GM18951 (cell line): ENCODE data around the gene ZSCAN12.
A peak's percentile ranks its signal among the peaks of the same experiment; 100 is the strongest.

Experiments
- POLR2A ChIP-seq: IDR thresholded peaks from 4 replicates; pipeline ENCODE4 v1.6.1; 2011; ENCODE audit warnings: mild to moderate bottlenecking; ENCODE audit not compliant: insufficient read length, insufficient read depth; ENCODE audit errors: extremely low read depth
- in situ Hi-C: fragments of 300-500 bp; cut with MboI; formaldehyde crosslinking; loops from one replicate; pipeline ENCODE4 v1.12.0; 2022; ENCODE audit warnings: low sequenced_read_pairs, mixed read lengths, inconsistent platforms; ENCODE audit not compliant: unreplicated experiment

Gene ZSCAN12

GRCh38 chr6:28354688-28355554 lies 44.6 kb downstream of the ZSCAN12 start:
- TF ChIP-seq POLR2A: no peak
- in situ Hi-C loops: loop anchor here (10.0 kb wide), 1 partner anchor 220 kb away; no protein-coding TSS in a partner anchor

GRCh38 chr6:28353981-28354676 lies 45.4 kb downstream of the ZSCAN12 start:
- TF ChIP-seq POLR2A: no peak
- in situ Hi-C loops: loop anchor here (10.0 kb wide), 1 partner anchor 219 kb away; no protein-coding TSS in a partner anchor

DNA sequence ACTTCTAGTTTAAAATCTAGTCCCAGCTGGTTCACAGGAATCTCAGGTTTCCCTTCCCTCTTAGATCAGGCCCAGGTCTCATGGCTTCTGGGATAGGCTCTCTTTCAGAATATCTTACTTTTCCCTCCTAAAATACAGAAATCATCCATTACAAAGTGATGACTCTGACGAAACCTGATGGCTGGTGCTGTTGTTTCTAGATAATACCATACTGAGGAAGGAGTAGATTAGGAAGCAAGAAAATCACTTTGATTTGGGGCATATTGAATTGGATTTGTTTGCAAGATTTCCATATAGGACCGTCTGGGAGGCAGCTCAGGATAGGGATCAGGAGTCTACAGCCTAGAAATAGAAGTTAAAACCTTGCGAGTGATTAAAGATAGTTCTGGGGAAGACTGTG lies 46.2 kb downstream of the ZSCAN12 start:
- in situ Hi-C loops: loop anchor here (10.0 kb wide), 1 partner anchor 219 kb away; no protein-coding TSS in a partner anchor
- TF ChIP-seq POLR2A: no peak

GRCh38 chr6:28351493-28351925 lies 48.0 kb downstream of the ZSCAN12 start:
- in situ Hi-C loops: loop anchor here (10.0 kb wide), 1 partner anchor 217 kb away; no protein-coding TSS in a partner anchor

GRCh38 chr6:28351087-28351486 lies 48.5 kb downstream of the ZSCAN12 start:
- no peak for TF ChIP-seq POLR2A
- in situ Hi-C loops: loop anchor here (10.0 kb wide), 1 partner anchor 216 kb away; no protein-coding TSS in a partner anchor

More at GRCh38 chr6:28351493-28351925, 48.0 kb downstream of the ZSCAN12 start:
- no peak for TF ChIP-seq POLR2A

- in situ Hi-C loops: loop anchor here (10.0 kb wide), 1 partner anchor 215 kb away; no protein-coding TSS in a partner anchor
- TF ChIP-seq POLR2A: peak; percentile 74
These were observed 49.4 kb downstream of the ZSCAN12 start, which contains the start of gene ZKSCAN3 for GRCh38 chr6:28349892-28350737. ZKSCAN3 (plus strand) TSS chr6:28349947; CDS start chr6:28359587, 9,640 bp downstream.

- no peak for TF ChIP-seq POLR2A
- in situ Hi-C loops: no loop called here
These were observed 50.1 kb downstream of the ZSCAN12 start for GRCh38 chr6:28349344-28349891.

DNA sequence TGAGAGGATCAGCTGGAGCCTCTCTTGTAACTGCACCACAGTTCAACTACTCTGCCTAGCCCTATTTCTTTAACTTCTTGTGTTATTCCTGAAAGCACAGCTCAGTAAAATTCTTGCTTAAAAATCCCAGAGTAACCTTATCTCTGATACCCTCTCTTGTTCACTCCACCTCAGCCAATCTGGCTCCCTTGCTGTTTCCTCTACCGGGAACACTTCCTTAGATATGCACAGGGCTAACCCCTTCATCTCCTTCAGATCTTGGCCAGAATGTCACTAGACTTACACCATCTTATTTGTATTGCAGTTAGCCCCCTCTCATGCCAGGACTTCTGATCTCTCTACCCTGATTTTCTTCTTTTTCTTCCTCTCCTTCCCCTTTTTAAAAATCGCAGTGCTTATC lies 52.4 kb downstream of the ZSCAN12 start:
- in situ Hi-C loops: no loop called here
- TF ChIP-seq POLR2A: no peak

DNA sequence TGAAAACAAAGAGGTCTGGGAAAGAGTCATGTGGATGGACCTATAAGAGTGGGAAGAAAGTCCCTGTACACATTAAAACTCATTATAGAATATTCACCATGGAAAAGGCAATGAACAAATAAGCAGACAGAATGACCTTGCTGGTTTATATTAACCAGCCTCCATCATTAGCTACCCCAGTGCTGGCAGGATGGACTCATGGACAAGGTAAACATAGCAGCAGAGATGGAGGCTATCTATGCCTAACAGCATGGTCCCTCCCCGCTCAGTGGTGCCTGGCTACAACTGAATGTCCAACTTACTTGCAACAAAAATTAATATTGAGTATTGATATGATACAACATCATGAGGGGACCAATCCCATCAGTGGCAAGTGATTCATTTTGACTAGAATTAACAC lies 54.3 kb downstream of the ZSCAN12 start:
- in situ Hi-C loops: no loop called here
- TF ChIP-seq POLR2A: no peak

GRCh38 chr6:28343898-28344677 lies 55.5 kb downstream of the ZSCAN12 start:
- TF ChIP-seq POLR2A: no peak
- in situ Hi-C loops: no loop called here

DNA sequence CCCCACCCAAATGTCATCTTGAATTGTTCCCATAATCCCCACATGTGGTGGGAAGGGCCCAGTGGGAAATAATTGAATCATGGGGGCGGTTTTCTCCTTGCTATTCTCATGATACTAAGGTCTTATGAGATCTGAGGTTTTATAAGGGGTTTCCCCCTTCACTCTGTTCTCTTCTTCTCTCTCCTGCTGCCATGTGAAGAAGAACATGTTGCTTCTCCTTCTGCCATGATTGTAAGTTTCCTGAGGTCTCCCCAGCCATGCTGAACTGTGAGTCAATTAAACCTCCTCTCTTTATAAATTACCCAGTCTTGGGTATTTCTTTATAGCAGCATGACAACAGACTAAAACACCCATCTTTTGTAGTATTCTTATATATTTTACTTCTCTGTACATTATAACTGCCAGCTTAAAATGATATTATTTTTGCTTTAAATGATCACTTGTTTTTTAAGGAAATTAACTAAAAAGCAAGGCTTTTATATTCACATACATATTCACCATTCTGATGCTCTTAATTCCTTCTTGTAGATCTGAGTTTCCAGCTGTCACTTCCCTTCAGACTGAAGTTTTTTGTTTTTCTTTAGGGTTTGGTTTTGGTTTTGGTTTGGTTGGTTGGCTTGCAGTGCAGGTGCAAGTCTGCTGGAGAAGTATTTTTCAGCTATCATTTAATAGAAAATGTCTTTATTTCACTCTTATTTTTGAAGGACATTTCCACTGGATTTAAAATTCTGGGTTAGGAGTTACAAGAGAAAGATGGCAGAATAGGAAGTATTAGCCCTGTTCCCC lies 59.0 kb downstream of the ZSCAN12 start:
- in situ Hi-C loops: no loop called here
- no peak for TF ChIP-seq POLR2A

DNA sequence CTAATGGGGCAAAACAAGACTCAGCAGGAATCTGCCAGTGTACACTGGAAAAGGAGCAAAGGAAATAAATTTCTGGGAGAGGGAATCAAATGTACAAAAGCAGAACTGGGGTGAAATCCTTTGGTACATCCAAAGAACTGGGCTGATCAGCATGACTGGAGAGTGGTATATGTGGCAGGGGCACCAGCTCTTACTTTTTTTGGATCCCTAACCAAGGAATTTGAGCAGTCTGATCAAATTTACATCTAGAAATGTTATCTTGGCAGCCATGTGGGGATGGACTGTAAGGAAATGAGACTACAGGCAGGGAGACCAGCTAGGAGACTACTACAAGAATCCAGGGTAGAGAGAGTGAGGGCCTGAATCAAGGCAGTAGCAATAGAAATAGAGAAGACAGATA lies 62.4 kb downstream of the ZSCAN12 start:
- in situ Hi-C loops: no loop called here
- no peak for TF ChIP-seq POLR2A
